Upper lobe of right lung (tissue), 1 donor: ENCODE measurements around the gene METAP1. TPM values are rescaled to one million over a fixed set of nuclear protein-coding genes. Genes with fewer than 3 reads are reported as not detected.
A peak's percentile ranks its signal among the peaks of the same experiment; 100 is the strongest.

ENCODE experiments used
- ATAC-seq: fragments of 200-7000 bp; cut with Tn5 transposase; one replicate; pipeline ENCODE4 v1.9.1; 2020; ENCODE audit warnings: mild to moderate bottlenecking, moderate library complexity
- DNase-seq: peaks from one replicate; pipeline ENCODE4 v3.0.0-alpha.2; 2020
- H3K27ac ChIP-seq: fragments of 200-600 bp; one replicate; pipeline ENCODE4 v1.8.0; 2022
- H3K27me3 ChIP-seq: fragments of 200-600 bp; one replicate; pipeline ENCODE4 v1.8.0; 2022; ENCODE audit warnings: mild to moderate bottlenecking
- H3K36me3 ChIP-seq: fragments of 200-600 bp; one replicate; pipeline ENCODE4 v1.8.0; 2022
- H3K4me1 ChIP-seq: fragments of 200-600 bp; one replicate; pipeline ENCODE4 v1.8.0; 2022
- H3K4me3 ChIP-seq: fragments of 200-600 bp; one replicate; pipeline ENCODE4 v1.8.0; 2022; ENCODE audit warnings: mild to moderate bottlenecking
- H3K9me3 ChIP-seq: fragments of 200-600 bp; one replicate; pipeline ENCODE4 v1.8.0; 2022
- CTCF ChIP-seq: fragments of 200-600 bp; IDR thresholded peaks from one replicate; pipeline ENCODE4 v1.8.0; 2022; ENCODE audit warnings: antibody characterized with exemption
- intact Hi-C: fragments of 100-400 bp; cut with DNase I; formaldehyde crosslinking; loops from one replicate; pipeline ENCODE4 v1.11.0; 2022
- total RNA-seq: library from RNA; stranded (reverse); fragmentation: NEBNext Ultra II Directional; extraction: Animal tissue kit (Norgen Biotek cat#: 25700); gene quantifications from one replicate; pipeline ENCODE4 v1.2.1, GENCODE V29; 2021
- donor health status: DM: no; HTN: yes; CAD: no; lungs with severe emphysema.

METAP1 gene
- total RNA-seq, 1 donor from 2014 or later = 30.4 TPM

- no peaks in the 10 kb centered on the region for H3K9me3 ChIP-seq
- intact Hi-C loops = no loop called here
- ATAC-seq (no peak), DNase-seq (no peak)
- H3K4me1 ChIP-seq = no peaks in the 10 kb centered on the region
- no peak for TF ChIP-seq CTCF
- peaks cover 7% of the 10 kb centered on the region for H3K36me3 ChIP-seq
- H3K27ac ChIP-seq = no peak overlapping the region
- H3K27me3 ChIP-seq = no peaks in the 10 kb centered on the region
- no peak overlapping the region for H3K4me3 ChIP-seq
Observed at GRCh38 chr4:99043346-99043745, 47.8 kb downstream of the METAP1 start.

GRCh38 chr4:99047710-99048109, 52.2 kb downstream of the METAP1 start:
- TF ChIP-seq CTCF = no peak
- no peak overlapping the region for H3K27ac ChIP-seq
- DNase-seq (no peak), ATAC-seq (no peak)
- intact Hi-C loops = no loop called here
- peaks cover 24% of the 10 kb centered on the region for H3K36me3 ChIP-seq
- H3K4me3 ChIP-seq = no peak overlapping the region
- no peaks in the 10 kb centered on the region for H3K27me3 ChIP-seq
- H3K9me3 ChIP-seq = no peaks in the 10 kb centered on the region
- no peaks in the 10 kb centered on the region for H3K4me1 ChIP-seq

- H3K9me3 ChIP-seq = no peaks in the 10 kb centered on the region
- H3K27ac ChIP-seq = no peak overlapping the region
- TF ChIP-seq CTCF = no peak
- H3K36me3 ChIP-seq = peaks cover 26% of the 10 kb centered on the region
- H3K4me1 ChIP-seq = no peaks in the 10 kb centered on the region
- DNase-seq (no peak), ATAC-seq (no peak)
- no peaks in the 10 kb centered on the region for H3K27me3 ChIP-seq
- intact Hi-C loops = no loop called here
- no peak overlapping the region for H3K4me3 ChIP-seq
Observed at GRCh38 chr4:99052902-99053301, 57.4 kb downstream of the METAP1 start.

- H3K4me3 ChIP-seq = no peak overlapping the region
- no peak for DNase-seq
Observed at GRCh38 chr4:99054428-99054994, 59.0 kb downstream of the METAP1 start.

GRCh38 chr4:99058228-99058627, 62.7 kb downstream of the METAP1 start:
- TF ChIP-seq CTCF = no peak
- Histone ChIP-seq H3K9me3 (no peaks in the 10 kb centered on the region), H3K4me3 (no peak overlapping the region), H3K27ac (no peak overlapping the region), H3K4me1 (no peaks in the 10 kb centered on the region), H3K27me3 (no peaks in the 10 kb centered on the region), H3K36me3 (peaks cover 28% of the 10 kb centered on the region)
- DNase-seq = no peak
- intact Hi-C loops = no loop called here
- no peak for ATAC-seq

More at GRCh38 chr4:99054428-99054994, 59.0 kb downstream of the METAP1 start:
- H3K9me3 ChIP-seq = no peaks in the 10 kb centered on the region
- H3K27ac ChIP-seq = no peak overlapping the region
- H3K36me3 ChIP-seq = peaks cover 22% of the 10 kb centered on the region
- no peak for TF ChIP-seq CTCF
- H3K27me3 ChIP-seq = no peaks in the 10 kb centered on the region
- peak; percentile 32 for ATAC-seq
- intact Hi-C loops = no loop called here
- no peaks in the 10 kb centered on the region for H3K4me1 ChIP-seq

- Histone ChIP-seq H3K9me3 (no peaks in the 10 kb centered on the region), H3K27ac (no peak overlapping the region), H3K4me3 (no peak overlapping the region), H3K4me1 (no peaks in the 10 kb centered on the region), H3K36me3 (peaks cover 28% of the 10 kb centered on the region), H3K27me3 (no peaks in the 10 kb centered on the region)
- TF ChIP-seq CTCF = no peak
- intact Hi-C loops = no loop called here
- no peak for ATAC-seq
- no peak for DNase-seq
Observed at GRCh38 chr4:99059550-99059949, 64.0 kb downstream of the METAP1 start.
